Measurements from ENCODE around the gene CLIC1. TPM values are rescaled to one million over a fixed set of nuclear protein-coding genes. Genes with fewer than 3 reads are reported as not detected.
A peak's percentile ranks its signal among the peaks of the same experiment; 100 is the strongest.

CLIC1 gene
- total and polyA plus RNA-seq, 2 donors (not counting 1 experiment from before 2014, with no cell fraction given) = 216 to 290 TPM

- Mint-ChIP-seq H3K4me3 (no peak overlapping the region), H3K27ac (peak overlapping the region; percentile 95), H3K4me1 (peaks cover 66% of the 10 kb centered on the region), H3K9me3 (ENCODE audit: insufficient read depth) (no peaks in the 10 kb centered on the region), H3K27me3 (no peaks in the 10 kb centered on the region)
- Histone ChIP-seq H3K36me3 (replicated peaks in 1 of 2; ENCODE audit: control extremely low read depth in 1 of 2, control insufficient read depth in 1 of 2, extremely low read depth in 1 of 2, insufficient read depth in 2 of 2, low read length in 1 of 2) (peaks cover 0 to 22% of the 10 kb centered on the region in 2 experiments), H3K27me3 (replicated peaks in 1 of 4; ENCODE audit: control extremely low read depth in 1 of 4, control insufficient read depth in 3 of 4, insufficient read depth in 4 of 4, low read length in 3 of 4) (no peaks in the 10 kb centered on the region), H3K9ac (ENCODE audit: low read length) (no peak overlapping the region), H3K27ac (ENCODE audit: low read length in 2 of 2) (peak overlapping the region in 1 of 2 donors; percentile 11), H3K4me1 (ENCODE audit: control insufficient read depth in 2 of 2, insufficient read depth in 2 of 2, low read length in 2 of 2) (peaks cover 43 to 56% of the 10 kb centered on the region in 2 donors), H3K79me2 (ENCODE audit: control insufficient read depth, insufficient read depth, low read length) (peaks cover 22% of the 10 kb centered on the region), H2AFZ (ENCODE audit: insufficient read depth, low read depth, low read length, poor library complexity, severe bottlenecking) (no peak overlapping the region), H3K9me3 (ENCODE audit: control extremely low read depth in 1 of 3, control insufficient read depth in 2 of 3, insufficient read depth in 1 of 3, low read length in 2 of 3) (no peaks in the 10 kb centered on the region), H4K20me1 (ENCODE audit: control insufficient read depth, insufficient read depth, low read length, poor library complexity, severe bottlenecking) (peaks cover 6% of the 10 kb centered on the region), H3K4me3 (ENCODE audit: control extremely low read depth in 1 of 5, extremely low read depth in 1 of 5, insufficient read depth in 1 of 5, low read depth in 2 of 5, low read length in 4 of 5) (no peak overlapping the region), H3K4me2 (replicated peaks; ENCODE audit: low read depth, low read length, poor library complexity, severe bottlenecking) (no peak overlapping the region)
- 62% methylated on average over 5 of the region's 12 CpGs for WGBS (ENCODE audit: insufficient coverage)
- ATAC-seq (ENCODE audit: low read depth) (no peak), DNase-seq (no peak)
- TF ChIP-seq EZH2 (IDR thresholded peaks at IDR 0.05; ENCODE audit: borderline replicate concordance, insufficient read depth, low read depth, low read length, poor library complexity, severe bottlenecking) = no peak
- TF ChIP-seq CTCF (IDR thresholded peaks at IDR 0.05) = no peak
- CTCF ChIA-PET = interaction anchor here (1.0 to 1.9 kb wide), 4 partner anchors 10 to 646 kb away, joined by 3 to 4 read pairs (median 4); partner anchors contain the start of genes HSPA1A, HSPA1L and LY6G6D
- POLR2A ChIA-PET = no interaction called here
- intact Hi-C loops (cut with micrococcal nuclease) = loop anchor here (2.0 kb wide), 2 partner anchors 65 to 137 kb away; partner anchors contain the start of genes C6orf47 and NEU1
Observed at GRCh38 chr6:31725502-31726350, 10.6 kb downstream of the CLIC1 start.
